HL-60 (cell line): ENCODE measurements around the gene ARHGEF7.

Experiments used
- CTCF ChIP-seq: IDR thresholded peaks from one replicate; pipeline ENCODE4 v1.5.1; 2011; ENCODE audit warnings: low read length, control low read depth, inconsistent platforms; ENCODE audit not compliant: insufficient read depth
- GABPA ChIP-seq: IDR thresholded peaks from 2 replicates; pipeline ENCODE4 v1.6.1; 2012; ENCODE audit warnings: low read depth
- POLR2AphosphoS5 ChIP-seq: IDR thresholded peaks from 2 replicates; pipeline ENCODE4 v1.6.1; 2012; ENCODE audit warnings: low read depth
- REST ChIP-seq: IDR thresholded peaks from 2 replicates; pipeline ENCODE4 v1.6.1; 2012; ENCODE audit warnings: low read depth; ENCODE audit not compliant: insufficient replicate concordance

- TF ChIP-seq GABPA (no peak), CTCF (no peak), REST (no peak), POLR2AphosphoS5 (no peak)
Measured at GRCh38 chr13:111117289-111117688, 2.2 kb downstream of the ARHGEF7 start.
